Epidermal melanocyte (primary cell): ENCODE data around the gene CAMTA2.

Experiments
- DNase-seq: peaks from one replicate; pipeline ENCODE4 v3.0.0; 2011; ENCODE audit warnings: low spot score; ENCODE audit not compliant: insufficient read length

CAMTA2 gene

GRCh38 chr17:4969551-4970173 is 17.8 kb downstream of the CAMTA2 start:
- no peak for DNase-seq

DNA sequence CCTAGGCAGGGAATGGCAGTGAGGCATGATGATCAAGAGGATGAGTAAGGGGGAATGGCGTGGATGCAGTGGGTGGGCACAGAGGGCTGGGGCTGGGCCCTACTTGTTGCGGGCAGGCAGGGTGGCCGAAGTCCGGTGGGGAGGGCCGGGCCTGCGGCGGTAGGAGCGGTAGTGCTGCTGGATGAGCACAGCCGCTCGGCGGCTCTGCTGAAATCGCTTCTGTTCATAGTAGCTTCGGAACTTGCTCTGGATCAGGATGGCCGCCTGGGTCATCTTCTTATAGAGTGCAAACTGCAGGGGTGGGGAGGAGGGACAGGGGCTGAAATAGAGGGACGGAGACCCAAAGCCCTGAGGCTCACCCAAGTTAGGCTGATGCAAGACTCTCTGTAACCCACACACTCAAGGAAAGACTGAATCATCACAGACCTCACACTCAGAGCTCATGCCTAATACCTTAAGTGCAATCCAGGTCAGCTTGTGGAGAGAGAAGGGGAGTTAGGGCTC is 18.4 kb downstream of the CAMTA2 start:
- no peak for DNase-seq

DNA sequence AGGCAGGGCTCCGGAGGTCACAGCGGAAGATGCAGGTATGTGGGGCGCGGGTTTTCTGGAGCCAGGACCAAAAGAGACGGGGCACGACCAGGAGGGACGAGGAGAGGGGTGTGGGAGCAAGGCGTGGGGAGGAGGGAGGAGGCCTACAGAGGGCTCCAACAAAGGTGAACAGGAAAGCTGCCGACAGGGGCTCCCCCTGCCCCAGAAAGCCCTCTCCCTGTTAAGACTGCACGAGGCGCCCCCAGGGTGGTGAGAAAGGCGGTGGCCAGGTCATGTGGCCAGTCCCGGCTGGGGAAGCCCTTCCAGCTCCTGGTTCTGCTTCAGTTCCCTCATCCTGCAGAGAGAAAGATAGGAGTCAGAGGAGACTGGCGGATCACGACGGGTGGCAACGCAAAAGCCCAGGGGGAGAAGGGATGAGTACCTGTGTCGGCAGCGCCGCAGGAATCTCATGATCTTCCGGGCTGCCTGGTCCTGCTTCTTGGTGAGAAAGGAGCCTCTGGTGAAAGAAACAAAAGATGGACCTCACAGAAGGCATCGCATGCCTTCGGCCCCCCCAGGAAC is 18.9 kb downstream of the CAMTA2 start:
- no peak for DNase-seq

- peak; percentile 66 for DNase-seq
These were observed 19.7 kb downstream of the CAMTA2 start, which contains the start of gene SPAG7 for GRCh38 chr17:4967539-4968485. SPAG7 (minus strand) TSS chr17:4967817; CDS start chr17:4967804, 13 bp downstream.

DNA sequence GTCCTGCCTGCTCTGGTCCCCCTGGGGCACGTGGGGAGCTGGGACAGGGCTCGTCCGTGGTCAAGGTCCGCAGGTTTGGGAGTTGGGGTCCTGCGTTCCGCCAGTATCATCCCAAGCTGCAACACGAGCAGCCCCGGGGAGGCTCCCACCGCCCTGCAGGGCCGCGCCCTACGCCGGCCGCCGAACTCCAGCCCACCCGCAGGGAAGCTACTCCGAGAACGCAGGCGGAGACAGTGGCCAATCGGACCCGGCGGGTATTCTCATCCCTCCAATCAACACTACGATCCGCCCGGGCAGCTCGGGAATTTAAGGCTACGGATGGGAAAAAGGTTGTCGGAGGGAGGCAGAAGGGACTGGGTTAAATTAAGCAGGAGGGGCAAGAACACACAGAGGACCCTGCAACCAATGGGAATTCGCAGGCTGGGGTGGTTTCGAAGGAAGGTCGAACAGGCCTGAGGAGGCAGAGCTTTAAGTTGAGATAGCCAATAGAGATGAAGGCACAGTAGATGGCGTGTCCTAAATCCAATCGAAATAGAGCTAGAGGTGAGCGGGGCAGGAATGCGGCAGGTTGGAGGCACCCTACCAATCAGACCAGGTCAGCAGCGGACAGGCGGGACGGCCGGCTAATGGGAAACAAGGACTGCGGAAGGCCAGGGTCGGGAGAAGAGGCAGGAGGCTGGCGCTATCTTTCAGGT is 20.5 kb downstream of the CAMTA2 start:
- DNase-seq = peak; percentile 99

- no peak for DNase-seq
These were observed 22.0 kb downstream of the CAMTA2 start for GRCh38 chr17:4965311-4965986.

DNA sequence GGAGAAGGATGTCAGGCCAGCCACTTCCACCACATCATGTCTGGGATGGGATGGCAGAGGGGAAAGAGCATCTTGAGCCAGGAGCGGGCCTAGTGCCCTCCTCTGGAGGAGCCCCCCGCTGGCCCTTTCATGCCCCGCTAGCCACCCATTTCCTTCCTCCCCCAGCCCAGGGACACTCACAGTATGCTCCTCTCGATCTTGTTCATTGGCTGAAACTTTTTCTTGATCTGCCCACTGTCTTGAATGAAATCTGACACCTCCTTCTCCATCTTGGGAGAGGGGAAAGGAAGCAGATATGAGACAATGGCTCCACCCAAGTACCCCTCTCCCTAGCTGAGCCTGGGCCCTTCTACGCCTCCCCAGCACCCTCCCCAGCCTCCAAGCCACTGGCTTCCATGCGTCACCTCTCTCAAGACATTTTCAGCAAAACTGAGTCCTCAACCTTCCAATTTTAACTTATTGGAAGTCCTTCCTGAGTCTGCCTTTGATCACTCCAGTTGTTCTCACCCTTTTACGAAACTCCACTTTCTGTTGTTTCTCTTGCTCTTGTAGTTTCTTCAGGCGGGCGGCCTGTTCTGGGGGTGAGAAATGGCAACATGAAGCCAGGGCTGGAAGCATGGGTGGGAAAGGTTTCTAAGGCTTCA is 27.1 kb downstream of the CAMTA2 start:
- no peak for DNase-seq

DNA sequence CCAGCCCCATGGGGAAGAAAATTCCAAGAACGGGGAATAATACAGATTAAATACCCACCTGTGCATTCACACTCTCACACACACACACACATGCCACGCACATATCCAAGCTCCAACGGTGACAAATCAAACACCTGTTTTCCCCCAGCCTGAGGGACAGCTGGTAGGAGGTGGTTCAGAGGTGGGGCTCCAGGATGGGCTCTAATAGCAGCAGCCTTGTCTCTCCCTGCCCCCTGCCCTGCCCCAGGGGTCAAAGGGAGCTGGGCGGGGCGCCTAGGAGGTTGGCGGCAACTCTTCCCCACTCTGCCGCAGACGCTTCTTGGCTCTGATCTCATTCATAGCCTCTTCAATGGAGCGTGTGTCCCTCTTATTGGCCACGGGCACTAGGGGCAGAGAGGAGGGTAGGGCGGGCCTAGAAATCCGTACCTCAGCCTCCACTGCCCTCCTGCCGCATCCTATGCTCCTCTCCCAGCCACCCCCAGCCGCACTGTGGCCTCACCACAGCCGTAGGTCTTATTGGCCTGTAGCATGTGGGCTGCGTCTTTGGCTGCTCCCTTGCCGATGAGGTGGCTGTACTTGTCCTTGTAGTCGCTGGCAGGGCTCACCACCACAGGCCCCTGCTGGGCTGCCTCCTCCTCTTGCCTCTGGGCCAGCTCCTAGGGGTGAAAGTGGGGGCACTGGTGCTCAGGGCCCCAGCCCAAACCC is 28.1 kb downstream of the CAMTA2 start:
- DNase-seq = no peak

GRCh38 chr17:4958102-4958501 is 29.4 kb downstream of the CAMTA2 start:
- DNase-seq = no peak

GRCh38 chr17:4956493-4957061 is 30.9 kb downstream of the CAMTA2 start:
- DNase-seq = no peak

GRCh38 chr17:4955091-4955490 is 32.4 kb downstream of the CAMTA2 start:
- no peak for DNase-seq

- DNase-seq = no peak
These were observed 34.0 kb downstream of the CAMTA2 start for GRCh38 chr17:4953451-4953961.

- DNase-seq = no peak
These were observed 36.0 kb downstream of the CAMTA2 start for GRCh38 chr17:4951486-4951885.

- DNase-seq = no peak
These were observed 36.7 kb downstream of the CAMTA2 start, which contains the start of gene ENO3 for GRCh38 chr17:4950746-4951204. ENO3 (plus strand) TSS chr17:4951119; CDS start chr17:4951830, 711 bp downstream.

DNA sequence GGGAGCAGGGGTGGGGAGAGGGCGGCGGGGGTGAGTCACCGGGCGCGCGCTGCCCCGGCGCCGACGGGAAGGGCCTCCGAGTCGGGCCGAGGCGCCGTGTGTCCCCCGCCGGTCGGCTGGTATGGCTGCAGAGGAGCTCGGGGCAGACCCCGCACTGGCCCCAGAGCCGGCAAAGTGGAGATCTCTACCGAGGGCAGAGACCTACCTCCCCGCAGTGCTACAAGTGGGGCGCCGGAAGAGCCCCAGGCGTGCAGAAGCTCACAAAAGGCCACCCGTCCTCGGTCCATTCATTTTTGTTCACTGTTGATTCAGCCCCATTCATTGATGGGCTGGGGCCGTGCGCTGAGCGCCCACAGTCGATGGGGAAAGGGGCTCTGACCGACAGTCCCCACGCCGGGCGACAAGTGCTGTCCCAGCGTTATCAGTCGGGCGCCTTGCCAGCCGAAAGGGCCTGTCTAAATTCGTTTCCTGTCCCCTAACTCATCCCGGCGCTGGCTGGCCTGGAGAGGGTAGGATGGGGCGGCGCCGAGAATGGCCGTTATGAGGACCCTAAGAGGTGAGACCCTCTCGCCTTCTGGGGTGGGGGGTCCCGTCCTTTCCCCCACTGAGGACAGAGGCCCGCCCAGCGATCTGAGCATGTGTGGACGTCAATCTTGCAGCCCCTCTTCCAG is 37.3 kb downstream of the CAMTA2 start:
- no peak for DNase-seq

DNA sequence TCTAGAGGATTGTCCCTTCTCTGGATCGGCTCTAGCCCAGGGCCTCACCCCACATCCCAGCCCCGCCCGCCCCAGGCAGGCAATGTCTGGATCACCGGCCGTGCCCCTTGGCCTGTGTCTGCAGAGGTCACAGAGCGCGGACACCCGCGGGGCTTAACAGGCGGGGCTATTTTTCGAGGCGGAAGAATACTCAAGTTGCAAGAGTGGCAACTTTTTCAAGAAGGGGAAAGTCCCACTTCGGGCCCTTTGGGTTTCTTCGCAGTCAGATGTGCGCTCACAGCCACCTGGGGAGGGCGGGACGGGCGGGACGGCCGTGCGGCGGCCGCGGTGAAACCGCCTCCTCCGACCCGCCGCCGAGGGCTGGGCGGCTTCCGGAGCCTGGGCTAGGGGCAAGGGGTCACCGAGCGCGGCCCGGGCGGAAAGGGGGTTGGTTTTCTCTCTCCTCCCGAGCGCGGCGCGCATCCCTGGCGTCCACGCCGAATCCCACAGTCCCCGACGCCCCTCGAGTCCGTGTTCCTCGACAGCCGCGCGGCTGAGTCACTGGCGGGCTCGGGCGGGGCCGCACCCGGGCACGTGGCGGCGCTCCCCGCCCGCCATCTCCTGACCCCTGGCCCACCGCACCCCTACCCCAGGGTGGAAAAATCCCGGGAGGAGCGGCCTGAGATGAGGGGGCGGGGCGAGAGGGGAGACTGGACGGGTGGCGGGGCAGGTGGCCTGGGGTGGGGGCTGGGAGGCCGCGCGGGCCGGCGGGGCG is 38.0 kb downstream of the CAMTA2 start:
- DNase-seq = peak; percentile 38

DNA sequence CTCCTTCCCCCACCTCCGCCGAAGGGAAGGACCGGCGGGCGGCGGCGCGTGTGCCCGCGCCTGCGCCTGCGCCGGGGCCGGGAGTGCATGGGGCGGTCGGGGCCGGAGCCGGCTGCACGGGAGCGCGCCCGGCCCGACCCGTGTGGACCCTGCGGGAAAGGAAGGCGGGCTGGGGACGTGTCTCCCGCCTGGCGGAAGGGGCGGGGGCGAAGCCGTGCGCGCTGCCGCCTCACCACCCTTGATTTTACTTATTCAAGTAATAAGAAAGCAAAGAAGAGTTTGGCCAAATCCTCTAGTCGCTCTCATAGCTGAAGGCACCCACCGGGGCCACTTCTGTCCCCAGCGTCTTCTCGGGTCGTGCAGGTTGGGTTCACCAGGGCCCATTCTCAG is 38.5 kb downstream of the CAMTA2 start:
- DNase-seq = peak; percentile 97
